Measurements from ENCODE around the gene GLE1.

GLE1 gene

GRCh38 chr9:128512820-128513219 lies 8.3 kb downstream of the GLE1 start:
- no peak overlapping the region for H3K4me3 ChIP-seq (ENCODE audit: insufficient read length, low read depth)
- TF ChIP-seq SUZ12 (IDR thresholded peaks at IDR 0.05; ENCODE audit: extremely low read depth, insufficient read depth, insufficient read length) (no peak), ZNF274 (IDR thresholded peaks at IDR 0.05; ENCODE audit: low read depth, low read length) (no peak), YY1 (IDR thresholded peaks at IDR 0.05; ENCODE audit: insufficient read depth, insufficient read length) (no peak)
- no peaks in the 10 kb centered on the region for H3K27me3 ChIP-seq (ENCODE audit: insufficient read depth, insufficient read length)
- H3K9me3 ChIP-seq (ENCODE audit: insufficient read depth, low read length), result no peaks in the 10 kb centered on the region
- DNase-seq (ENCODE audit: low read depth, low spot score), result no peak
- no peaks in the 10 kb centered on the region for H3K4me1 ChIP-seq (ENCODE audit: insufficient read depth, insufficient read length)
- no peak overlapping the region for H3K9ac ChIP-seq (ENCODE audit: insufficient read length, low read depth)
- peaks cover 50% of the 10 kb centered on the region for H3K36me3 ChIP-seq (ENCODE audit: insufficient read depth, insufficient read length, low read length)

GRCh38 chr9:128521956-128522355 lies 17.4 kb downstream of the GLE1 start:
- Histone ChIP-seq H3K27me3 (ENCODE audit: insufficient read depth, insufficient read length) (no peaks in the 10 kb centered on the region), H3K9ac (ENCODE audit: insufficient read length, low read depth) (no peak overlapping the region), H3K9me3 (ENCODE audit: insufficient read depth, low read length) (no peaks in the 10 kb centered on the region), H3K36me3 (ENCODE audit: insufficient read depth, insufficient read length, low read length) (peaks cover 49% of the 10 kb centered on the region), H3K4me1 (ENCODE audit: insufficient read depth, insufficient read length) (no peaks in the 10 kb centered on the region), H3K4me3 (ENCODE audit: insufficient read length, low read depth) (no peak overlapping the region)
- TF ChIP-seq YY1 (IDR thresholded peaks at IDR 0.05; ENCODE audit: insufficient read depth, insufficient read length) (no peak), ZNF274 (IDR thresholded peaks at IDR 0.05; ENCODE audit: low read depth, low read length) (no peak), SUZ12 (IDR thresholded peaks at IDR 0.05; ENCODE audit: extremely low read depth, insufficient read depth, insufficient read length) (no peak)
- DNase-seq (ENCODE audit: low read depth, low spot score), result no peak

GRCh38 chr9:128523199-128523925 lies 18.8 kb downstream of the GLE1 start:
- peak; percentile 48 for DNase-seq (ENCODE audit: low read depth, low spot score)
- no peak for TF ChIP-seq SUZ12 (IDR thresholded peaks at IDR 0.05; ENCODE audit: extremely low read depth, insufficient read depth, insufficient read length)
- no peak for TF ChIP-seq YY1 (IDR thresholded peaks at IDR 0.05; ENCODE audit: insufficient read depth, insufficient read length)
- peak overlapping the region; percentile 53 for H3K9ac ChIP-seq (ENCODE audit: insufficient read length, low read depth)
- no peaks in the 10 kb centered on the region for H3K4me1 ChIP-seq (ENCODE audit: insufficient read depth, insufficient read length)
- H3K27me3 ChIP-seq (ENCODE audit: insufficient read depth, insufficient read length), result no peaks in the 10 kb centered on the region
- H3K4me3 ChIP-seq (ENCODE audit: insufficient read length, low read depth), result no peak overlapping the region
- H3K36me3 ChIP-seq (ENCODE audit: insufficient read depth, insufficient read length, low read length), result peaks cover 42% of the 10 kb centered on the region
- no peaks in the 10 kb centered on the region for H3K9me3 ChIP-seq (ENCODE audit: insufficient read depth, low read length)

- H3K4me1 ChIP-seq (ENCODE audit: insufficient read depth, insufficient read length), result no peaks in the 10 kb centered on the region
- H3K9ac ChIP-seq (ENCODE audit: insufficient read length, low read depth), result no peak overlapping the region
- H3K27me3 ChIP-seq (ENCODE audit: insufficient read depth, insufficient read length), result no peaks in the 10 kb centered on the region
- DNase-seq (ENCODE audit: low read depth, low spot score), result no peak
- H3K9me3 ChIP-seq (ENCODE audit: insufficient read depth, low read length), result no peaks in the 10 kb centered on the region
- TF ChIP-seq ZNF274 (IDR thresholded peaks at IDR 0.05; ENCODE audit: low read depth, low read length) (no peak), YY1 (IDR thresholded peaks at IDR 0.05; ENCODE audit: insufficient read depth, insufficient read length) (no peak), SUZ12 (IDR thresholded peaks at IDR 0.05; ENCODE audit: extremely low read depth, insufficient read depth, insufficient read length) (no peak)
- H3K36me3 ChIP-seq (ENCODE audit: insufficient read depth, insufficient read length, low read length), result peaks cover 52% of the 10 kb centered on the region
- H3K4me3 ChIP-seq (ENCODE audit: insufficient read length, low read depth), result no peak overlapping the region
These were observed 22.2 kb downstream of the GLE1 start for GRCh38 chr9:128526720-128527119.

DNA sequence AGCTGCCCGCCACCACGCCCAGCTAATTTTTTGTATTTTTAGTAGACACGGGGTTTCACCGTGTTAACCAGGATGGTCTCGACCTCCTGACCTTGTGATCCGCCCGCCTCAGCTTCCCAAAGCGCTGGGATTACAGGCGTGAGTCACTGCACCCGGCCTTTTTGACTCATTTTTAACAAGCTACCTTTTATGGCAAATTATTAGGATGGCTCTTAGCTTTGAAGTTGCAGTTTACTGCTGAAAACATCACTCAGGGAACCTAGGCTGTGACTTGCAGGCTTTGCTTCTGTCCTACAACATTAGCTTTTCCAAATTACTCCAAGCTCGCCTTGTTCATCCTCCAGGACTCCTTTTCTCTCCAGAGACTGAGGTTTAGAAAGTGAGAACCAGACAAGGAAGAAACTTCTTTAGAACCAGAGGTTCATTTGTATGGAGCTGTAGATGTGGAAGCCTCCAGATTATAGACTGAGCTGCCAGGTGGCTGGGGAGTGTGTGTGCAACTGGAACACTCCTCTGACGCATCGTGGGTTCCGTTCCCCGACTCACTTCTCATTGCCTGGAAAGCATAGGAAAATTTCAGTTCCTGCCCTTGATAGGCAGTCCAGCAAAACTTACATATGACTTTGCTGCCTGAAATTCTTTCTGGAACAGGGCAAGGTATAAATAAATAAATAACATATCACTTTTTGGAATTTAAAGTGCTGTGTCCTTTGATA lies 24.1 kb downstream of the GLE1 start:
- H3K9me3 ChIP-seq (ENCODE audit: insufficient read depth, low read length), result no peaks in the 10 kb centered on the region
- TF ChIP-seq ZNF274 (IDR thresholded peaks at IDR 0.05; ENCODE audit: low read depth, low read length) (no peak), SUZ12 (IDR thresholded peaks at IDR 0.05; ENCODE audit: extremely low read depth, insufficient read depth, insufficient read length) (no peak), YY1 (IDR thresholded peaks at IDR 0.05; ENCODE audit: insufficient read depth, insufficient read length) (no peak)
- no peaks in the 10 kb centered on the region for H3K4me1 ChIP-seq (ENCODE audit: insufficient read depth, insufficient read length)
- DNase-seq (ENCODE audit: low read depth, low spot score), result no peak
- no peak overlapping the region for H3K4me3 ChIP-seq (ENCODE audit: insufficient read length, low read depth)
- peaks cover 53% of the 10 kb centered on the region for H3K36me3 ChIP-seq (ENCODE audit: insufficient read depth, insufficient read length, low read length)
- H3K9ac ChIP-seq (ENCODE audit: insufficient read length, low read depth), result no peak overlapping the region
- no peaks in the 10 kb centered on the region for H3K27me3 ChIP-seq (ENCODE audit: insufficient read depth, insufficient read length)

- peaks cover 53% of the 10 kb centered on the region for H3K36me3 ChIP-seq (ENCODE audit: insufficient read depth, insufficient read length, low read length)
These were observed 24.7 kb downstream of the GLE1 start for GRCh38 chr9:128529191-128529590.

GRCh38 chr9:128532581-128532980 lies 28.1 kb downstream of the GLE1 start:
- H3K36me3 ChIP-seq (ENCODE audit: insufficient read depth, insufficient read length, low read length), result peaks cover 48% of the 10 kb centered on the region
- no peaks in the 10 kb centered on the region for H3K27me3 ChIP-seq (ENCODE audit: insufficient read depth, insufficient read length)
- no peak overlapping the region for H3K4me3 ChIP-seq (ENCODE audit: insufficient read length, low read depth)
- DNase-seq (ENCODE audit: low read depth, low spot score), result no peak
- no peak overlapping the region for H3K9ac ChIP-seq (ENCODE audit: insufficient read length, low read depth)
- H3K4me1 ChIP-seq (ENCODE audit: insufficient read depth, insufficient read length), result no peaks in the 10 kb centered on the region
- TF ChIP-seq YY1 (IDR thresholded peaks at IDR 0.05; ENCODE audit: insufficient read depth, insufficient read length) (no peak), SUZ12 (IDR thresholded peaks at IDR 0.05; ENCODE audit: extremely low read depth, insufficient read depth, insufficient read length) (no peak), ZNF274 (IDR thresholded peaks at IDR 0.05; ENCODE audit: low read depth, low read length) (no peak)
- H3K9me3 ChIP-seq (ENCODE audit: insufficient read depth, low read length), result no peaks in the 10 kb centered on the region

More at GRCh38 chr9:128529191-128529590, 24.7 kb downstream of the GLE1 start:
- TF ChIP-seq YY1 (IDR thresholded peaks at IDR 0.05; ENCODE audit: insufficient read depth, insufficient read length) (no peak), ZNF274 (IDR thresholded peaks at IDR 0.05; ENCODE audit: low read depth, low read length) (no peak), SUZ12 (IDR thresholded peaks at IDR 0.05; ENCODE audit: extremely low read depth, insufficient read depth, insufficient read length) (no peak)
- no peak overlapping the region for H3K9ac ChIP-seq (ENCODE audit: insufficient read length, low read depth)
- no peaks in the 10 kb centered on the region for H3K9me3 ChIP-seq (ENCODE audit: insufficient read depth, low read length)
- DNase-seq (ENCODE audit: low read depth, low spot score), result no peak
- no peak overlapping the region for H3K4me3 ChIP-seq (ENCODE audit: insufficient read length, low read depth)
- no peaks in the 10 kb centered on the region for H3K4me1 ChIP-seq (ENCODE audit: insufficient read depth, insufficient read length)
- H3K27me3 ChIP-seq (ENCODE audit: insufficient read depth, insufficient read length), result no peaks in the 10 kb centered on the region
